Chondrocyte (in vitro differentiated cells): ENCODE results near the gene ATP1A3. TPM values are rescaled to one million over a fixed set of nuclear protein-coding genes. Genes with fewer than 3 reads are reported as not detected.

Experiments used
- DNase-seq: peaks from one replicate; pipeline ENCODE4 v3.0.0; 2021; ENCODE audit warnings: mixed read lengths, low spot score
- H3K27ac Mint-ChIP-seq: one replicate; pipeline ENCODE4 v1.8.0; 2021; ENCODE audit warnings: mild to moderate bottlenecking, moderate library complexity, mixed read lengths; ENCODE audit not compliant: unreplicated experiment
- H3K27me3 Mint-ChIP-seq: 2 replicates; pipeline ENCODE4 v1.8.0; 2021; ENCODE audit warnings: low read depth, mixed read lengths
- H3K36me3 Mint-ChIP-seq: 2 replicates; pipeline ENCODE4 v1.8.0; 2021; ENCODE audit warnings: low read depth, mixed read lengths
- H3K4me1 Mint-ChIP-seq: 2 replicates; pipeline ENCODE4 v1.8.0; 2021; ENCODE audit warnings: low read depth, mild to moderate bottlenecking, mixed read lengths
- H3K4me3 Mint-ChIP-seq: one replicate; pipeline ENCODE4 v1.8.0; 2021; ENCODE audit warnings: mild to moderate bottlenecking, moderate library complexity, mixed read lengths; ENCODE audit not compliant: unreplicated experiment
- H3K9me3 Mint-ChIP-seq: 2 replicates; pipeline ENCODE4 v1.8.0; 2021; ENCODE audit warnings: low read depth, mixed read lengths
- CTCF ChIP-seq: fragments of 200-600 bp; sonication (generic); IDR thresholded peaks from 2 replicates; pipeline ENCODE4 v1.5.0; 2021; ENCODE audit warnings: antibody characterized with exemption, mild to moderate bottlenecking, moderate library complexity
- total RNA-seq: library from RNA; stranded (reverse); gene quantifications from 3 replicates; pipeline ENCODE4 v1.2.1, GENCODE V29; 2021

Gene ATP1A3
- total RNA-seq, 1 donor from 2014 or later: 0.85 TPM

- Mint-ChIP-seq H3K27me3 (peaks cover 13% of the 10 kb centered on the region), H3K4me1 (no peaks in the 10 kb centered on the region), H3K27ac (no peak overlapping the region), H3K9me3 (no peaks in the 10 kb centered on the region), H3K4me3 (no peak overlapping the region), H3K36me3 (no peaks in the 10 kb centered on the region)
- TF ChIP-seq CTCF: no peak
- DNase-seq: no peak
Measured at GRCh38 chr19:41978470-41978869, 15.6 kb downstream of the ATP1A3 start.

- DNase-seq: no peak
- no peak for TF ChIP-seq CTCF
- no peaks in the 10 kb centered on the region for H3K4me1 Mint-ChIP-seq
- H3K36me3 Mint-ChIP-seq: no peaks in the 10 kb centered on the region
- no peaks in the 10 kb centered on the region for H3K9me3 Mint-ChIP-seq
- H3K27me3 Mint-ChIP-seq: peaks cover 19% of the 10 kb centered on the region
- H3K27ac Mint-ChIP-seq: no peak overlapping the region
- H3K4me3 Mint-ChIP-seq: no peak overlapping the region
Measured at GRCh38 chr19:41977916-41978315, 16.1 kb downstream of the ATP1A3 start.

- no peak overlapping the region for H3K4me3 Mint-ChIP-seq
- H3K4me1 Mint-ChIP-seq: no peaks in the 10 kb centered on the region
- H3K27me3 Mint-ChIP-seq: peaks cover 21% of the 10 kb centered on the region
- no peaks in the 10 kb centered on the region for H3K9me3 Mint-ChIP-seq
- H3K36me3 Mint-ChIP-seq: no peaks in the 10 kb centered on the region
- DNase-seq: no peak
- TF ChIP-seq CTCF: no peak
- H3K27ac Mint-ChIP-seq: no peak overlapping the region
Measured at GRCh38 chr19:41974652-41975051, 19.4 kb downstream of the ATP1A3 start.

- Mint-ChIP-seq H3K36me3 (peaks cover 1% of the 10 kb centered on the region), H3K9me3 (no peaks in the 10 kb centered on the region), H3K4me1 (no peaks in the 10 kb centered on the region), H3K27ac (no peak overlapping the region), H3K4me3 (no peak overlapping the region), H3K27me3 (peaks cover 38% of the 10 kb centered on the region)
- TF ChIP-seq CTCF: no peak
- DNase-seq: no peak
Measured at GRCh38 chr19:41971363-41971762, 22.7 kb downstream of the ATP1A3 start.

- Mint-ChIP-seq H3K27me3 (peaks cover 41% of the 10 kb centered on the region), H3K4me1 (no peaks in the 10 kb centered on the region), H3K36me3 (peaks cover 1% of the 10 kb centered on the region), H3K27ac (no peak overlapping the region), H3K4me3 (no peak overlapping the region), H3K9me3 (no peaks in the 10 kb centered on the region)
- no peak for TF ChIP-seq CTCF
- DNase-seq: no peak
Measured at GRCh38 chr19:41969772-41970458, 24.1 kb downstream of the ATP1A3 start.
